BLaER1 treated with 17β-estradiol and CSF1 and Interleukin-3, amounts not matched to agents 10 nM and 100 nM (cell line): Measurements from ENCODE around the gene HDAC1.

Experiments used
- H3K27ac ChIP-seq, 11 experiments: shearing (Covaris generic); formaldehyde crosslinking; 2 replicates each; pipeline ENCODE4 v1.8.1; 2022
- H3K27me3 ChIP-seq, 11 experiments: shearing (Covaris generic); formaldehyde crosslinking; 2 replicates each; pipeline ENCODE4 v1.8.1; 2022
- H3K36me3 ChIP-seq, 11 experiments: shearing (Covaris generic); formaldehyde crosslinking; 2 replicates each; pipeline ENCODE4 v1.8.1; 2022
- H3K4me1 ChIP-seq, 10 experiments: shearing (Covaris generic); formaldehyde crosslinking; 2 replicates each; pipeline ENCODE4 v1.8.1; 2022
- H3K4me2 ChIP-seq, 11 experiments: shearing (Covaris generic); formaldehyde crosslinking; 2 replicates each; pipeline ENCODE4 v1.8.1; 2022
- H3K4me3 ChIP-seq, 10 experiments: shearing (Covaris generic); formaldehyde crosslinking; 2 replicates each; pipeline ENCODE4 v1.8.1; 2022
- H3K9ac ChIP-seq, 11 experiments: shearing (Covaris generic); formaldehyde crosslinking; 2 replicates each; pipeline ENCODE4 v1.8.1; 2022
- H3K9me3 ChIP-seq, 11 experiments: shearing (Covaris generic); formaldehyde crosslinking; replicated peaks in 1 of 11; 2 replicates each; pipeline ENCODE4 v1.8.1; 2022
- H4K20me1 ChIP-seq, 11 experiments: shearing (Covaris generic); formaldehyde crosslinking; 2 replicates each; pipeline ENCODE4 v1.8.1; 2022
- Cebpa-rat ChIP-seq, 11 experiments: shearing (Covaris generic); IDR thresholded peaks; 2 replicates each; pipeline ENCODE4 v1.8.1; 2022

HDAC1 gene

GRCh38 chr1:32335790-32336590, 44.1 kb downstream of the HDAC1 start, which contains the start of gene MARCKSL1:
Gene MARCKSL1, minus strand, starts transcription at chr1:32336233. Its CDS starts 200 bp downstream, at chr1:32336033.
- peak within 1 kb of the TSS; percentile 68 to 97 (median 92) for H3K4me3 ChIP-seq
- H3K27ac ChIP-seq, result peak within 1 kb of the TSS; percentile 50 to 97 (median 94); a peak in 20 of 22 replicates

GRCh38 chr1:32336591-32336932, 44.7 kb downstream of the HDAC1 start:
- no peak for TF ChIP-seq Cebpa-rat (IDR thresholded peaks at IDR 0.05)
- Histone ChIP-seq H3K4me1 (peaks cover 71 to 89% (median 82%) of the 10 kb centered on the region in 10 experiments), H3K36me3 (peaks cover 19 to 35% (median 34%) of the 10 kb centered on the region in 11 experiments), H3K27ac (peak overlapping the region in 9 of 11 experiments; percentile 62 to 94 (median 76); a peak in 18 of 22 replicates), H3K27me3 (no peaks in the 10 kb centered on the region), H4K20me1 (peaks cover 6 to 70% (median 48%) of the 10 kb centered on the region in 11 experiments; a peak in 21 of 22 replicates), H3K4me2 (peak overlapping the region; percentile 94 to 100 (median 98)), H3K9me3 (no peaks in the 10 kb centered on the region), H3K9ac (peak overlapping the region in 10 of 11 experiments; percentile 87 to 99 (median 97); a peak in 19 of 22 replicates), H3K4me3 (peak overlapping the region; percentile 68 to 97 (median 92))

More at GRCh38 chr1:32335790-32336590, 44.1 kb downstream of the HDAC1 start, which contains the start of gene MARCKSL1:
- peaks cover 74 to 87% (median 82%) of the 10 kb centered on the region in 10 experiments for H3K4me1 ChIP-seq
- no peak for TF ChIP-seq Cebpa-rat (IDR thresholded peaks at IDR 0.05)
- peak within 1 kb of the TSS; percentile 94 to 100 (median 98) for H3K4me2 ChIP-seq
- H3K36me3 ChIP-seq, result peaks cover 25 to 41% (median 40%) of the 10 kb centered on the region in 11 experiments
- peaks cover 6 to 75% (median 54%) of the 10 kb centered on the region in 11 experiments; a peak in 21 of 22 replicates for H4K20me1 ChIP-seq
- H3K9ac ChIP-seq, result peak within 1 kb of the TSS; percentile 85 to 99 (median 97)
- H3K9me3 ChIP-seq, result no peaks in the 10 kb centered on the region
- H3K27me3 ChIP-seq, result no peaks in the 10 kb centered on the region

- H3K4me3 ChIP-seq, result peak overlapping the region in 9 of 10 experiments; percentile 75 to 97 (median 95); a peak in 16 of 20 replicates
- peak overlapping the region in 9 of 11 experiments; percentile 90 to 99 (median 97); a peak in 17 of 22 replicates for H3K9ac ChIP-seq
- peaks cover 6 to 64% (median 43%) of the 10 kb centered on the region in 11 experiments; a peak in 21 of 22 replicates for H4K20me1 ChIP-seq
- H3K27me3 ChIP-seq, result no peaks in the 10 kb centered on the region
- peaks cover 14 to 29% (median 29%) of the 10 kb centered on the region in 11 experiments for H3K36me3 ChIP-seq
- peak overlapping the region; percentile 94 to 100 (median 98) for H3K4me2 ChIP-seq
- H3K4me1 ChIP-seq, result peaks cover 71 to 89% (median 82%) of the 10 kb centered on the region in 10 experiments
- peak overlapping the region in 9 of 11 experiments; percentile 62 to 94 (median 76); a peak in 18 of 22 replicates for H3K27ac ChIP-seq
- TF ChIP-seq Cebpa-rat (IDR thresholded peaks at IDR 0.05), result peak in 5 of 11 experiments; percentile 19 to 72 (median 44); a peak in 6 of 22 replicates
- no peaks in the 10 kb centered on the region for H3K9me3 ChIP-seq
These were observed 45.2 kb downstream of the HDAC1 start for GRCh38 chr1:32336963-32337675.

GRCh38 chr1:32337855-32338636, 46.2 kb downstream of the HDAC1 start:
- H3K4me2 ChIP-seq, result peak overlapping the region; percentile 94 to 100 (median 98)

GRCh38 chr1:32338637-32339145, 46.8 kb downstream of the HDAC1 start:
- Histone ChIP-seq H3K36me3 (peaks cover 0 to 14% (median 13%) of the 10 kb centered on the region in 11 experiments; a peak in 16 of 22 replicates), H3K27ac (peak overlapping the region in 9 of 11 experiments; percentile 39 to 94 (median 73); a peak in 18 of 22 replicates), H3K4me3 (peak overlapping the region in 3 of 10 experiments; percentile 31 to 97 (median 96); a peak in 3 of 20 replicates), H3K27me3 (no peaks in the 10 kb centered on the region), H3K4me2 (peak overlapping the region; percentile 94 to 100 (median 98)), H3K9me3 (no peaks in the 10 kb centered on the region), H3K9ac (peak overlapping the region in 9 of 11 experiments; percentile 58 to 99 (median 95); a peak in 17 of 22 replicates), H4K20me1 (peaks cover 6 to 48% (median 27%) of the 10 kb centered on the region in 11 experiments; a peak in 21 of 22 replicates), H3K4me1 (peaks cover 63 to 89% (median 78%) of the 10 kb centered on the region in 10 experiments)
- no peak for TF ChIP-seq Cebpa-rat (IDR thresholded peaks at IDR 0.05)

More at GRCh38 chr1:32337855-32338636, 46.2 kb downstream of the HDAC1 start:
- H3K27me3 ChIP-seq, result no peaks in the 10 kb centered on the region
- H3K9ac ChIP-seq, result peak overlapping the region in 9 of 11 experiments; percentile 58 to 99 (median 95); a peak in 19 of 22 replicates
- no peaks in the 10 kb centered on the region for H3K9me3 ChIP-seq
- peak overlapping the region in 10 of 11 experiments; percentile 39 to 94 (median 72); a peak in 20 of 22 replicates for H3K27ac ChIP-seq
- H3K4me3 ChIP-seq, result peak overlapping the region in 8 of 10 experiments; percentile 15 to 97 (median 88); a peak in 13 of 20 replicates
- peaks cover 6 to 55% (median 34%) of the 10 kb centered on the region in 11 experiments; a peak in 21 of 22 replicates for H4K20me1 ChIP-seq
- peaks cover 6 to 20% (median 19%) of the 10 kb centered on the region in 11 experiments; a peak in 19 of 22 replicates for H3K36me3 ChIP-seq
- no peak for TF ChIP-seq Cebpa-rat (IDR thresholded peaks at IDR 0.05)
- H3K4me1 ChIP-seq, result peaks cover 70 to 89% (median 83%) of the 10 kb centered on the region in 10 experiments

GRCh38 chr1:32339363-32339978, 47.6 kb downstream of the HDAC1 start:
- Histone ChIP-seq H4K20me1 (peaks cover 0 to 41% (median 19%) of the 10 kb centered on the region in 11 experiments; a peak in 21 of 22 replicates), H3K4me1 (peaks cover 55 to 83% (median 71%) of the 10 kb centered on the region in 10 experiments), H3K4me2 (peak overlapping the region; percentile 94 to 100 (median 98)), H3K4me3 (no peak overlapping the region), H3K27me3 (no peaks in the 10 kb centered on the region), H3K9ac (peak overlapping the region in 6 of 11 experiments; percentile 24 to 99 (median 82); a peak in 8 of 22 replicates), H3K27ac (peak overlapping the region in 8 of 11 experiments; percentile 72 to 94 (median 76); a peak in 14 of 22 replicates), H3K36me3 (peaks cover 0 to 6% (median 5%) of the 10 kb centered on the region in 11 experiments; a peak in 15 of 22 replicates), H3K9me3 (no peaks in the 10 kb centered on the region)
- no peak for TF ChIP-seq Cebpa-rat (IDR thresholded peaks at IDR 0.05)
